Spleen (tissue), 11 donors: ENCODE measurements around the gene FAM89A. TPM values are rescaled to one million over a fixed set of nuclear protein-coding genes. Genes with fewer than 3 reads are reported as not detected.
"Not testable (repeated sequence)": the region's sequence is repeated elsewhere in the genome, so short reads cannot be mapped to it uniquely, and the experiment has no call there.

Experiments used
- DNase-seq: peaks from one replicate; pipeline ENCODE4 v3.0.0-alpha.2; 2020
- H3K27ac ChIP-seq, 8 donors: fragments of 200-600 bp; sonication (generic) in 7 of 8; 1 replicate in 4 of 8; 2 replicates in 4 of 8; pipeline versions ENCODE4 v1.5.0 to v1.8.0; 2016 to 2021; ENCODE audit warnings: inconsistent platforms in 4 of 8, mild to moderate bottlenecking in 4 of 8, moderate library complexity in 1 of 8
- H3K27me3 ChIP-seq, 7 donors: fragments of 200-600 bp; sonication (generic) in 6 of 7; replicated peaks in 1 of 7; 1 replicate in 4 of 7; 2 replicates in 3 of 7; pipeline versions ENCODE4 v1.5.0 to v1.8.0; 2016 to 2021; ENCODE audit warnings: inconsistent platforms in 3 of 7, mild to moderate bottlenecking in 1 of 7
- H3K36me3 ChIP-seq, 6 donors: fragments of 200-600 bp; sonication (generic) in 5 of 6; 1 replicate in 4 of 6; 2 replicates in 2 of 6; pipeline versions ENCODE4 v1.5.0 to v1.8.0; 2016 to 2021; ENCODE audit warnings: inconsistent platforms in 2 of 6
- H3K4me1 ChIP-seq, 6 donors: fragments of 200-600 bp; sonication (generic) in 5 of 6; 1 replicate in 3 of 6; 2 replicates in 3 of 6; pipeline versions ENCODE4 v1.5.0 to v1.8.0; 2016 to 2021; ENCODE audit warnings: inconsistent platforms in 3 of 6
- H3K4me3 ChIP-seq, 8 donors: fragments of 200-600 bp; sonication (generic) in 7 of 8; 1 replicate in 4 of 8; 2 replicates in 4 of 8; pipeline versions ENCODE4 v1.5.0 to v1.8.0; 2016 to 2021; ENCODE audit warnings: inconsistent platforms in 4 of 8, mild to moderate bottlenecking in 4 of 8, moderate library complexity in 2 of 8
- H3K9me3 ChIP-seq, 8 donors: fragments of 200-600 bp; sonication (generic) in 7 of 8; 1 replicate in 4 of 8; 2 replicates in 4 of 8; pipeline versions ENCODE4 v1.5.0 to v1.8.0; 2016 to 2021; ENCODE audit warnings: inconsistent platforms in 4 of 8
- CTCF ChIP-seq, 11 experiments: fragments of 200-600 bp in 7 of 11; fragments of 450-650 bp in 4 of 11; sonication (generic) in 4 of 11; IDR thresholded peaks in 8 of 11; conservative IDR thresholded peaks in 3 of 11; 1 replicate in 7 of 11; 2 replicates in 4 of 11; pipeline versions ENCODE4 v1.4.0 to v1.8.0; 2016 to 2021; ENCODE audit warnings: antibody characterized with exemption in 11 of 11, inconsistent platforms in 4 of 11, mild to moderate bottlenecking in 1 of 11
- POLR2A ChIP-seq, 3 donors: fragments of 450-650 bp; IDR thresholded peaks; one replicate each; pipeline ENCODE4 v1.5.1; 2017; ENCODE audit warnings: antibody characterized with exemption in 3 of 3, mild to moderate bottlenecking in 1 of 3
- POLR2AphosphoS5 ChIP-seq, 3 donors: sonication (generic); formaldehyde crosslinking; IDR thresholded peaks; one replicate each; pipeline ENCODE4 v1.5.1; 2017; ENCODE audit warnings: antibody characterized with exemption in 3 of 3
- WGBS, 5 donors: extraction: QIAGEN DNeasy Blood & Tissue Kit in 3 of 5; methylation state at CpG; one replicate each; pipeline versions ENCODE4 v1.1.5 to v1.1.7; 2013 to 2018; 5-methylcytosine and 5-hydroxymethylcytosine counted together
- intact Hi-C: fragments of 100-400 bp; cut with DNase I; formaldehyde crosslinking; loops from one replicate; pipeline ENCODE4 v1.15.0; 2023; ENCODE audit warnings: low total_unique reads
- polyA plus RNA-seq, 3 donors: library from polyadenylated mRNA; stranded (reverse); fragments of 200-250 nt; gene quantifications; one replicate each; pipeline ENCODE4 v1.2.1, GENCODE V29; 2013
- total RNA-seq, 7 donors: library from RNA; depleted of rRNA in 3 of 7; stranded (reverse); fragments of >200 nt in 3 of 7; fragmentation: NEBNext Ultra II Directional in 4 of 7; extraction: Animal tissue kit (Norgen Biotek cat#: 25700) in 4 of 7; gene quantifications; one replicate each; pipeline versions ENCODE4 v1.1.0 to v1.2.1, GENCODE V29; 2016 to 2021
- donor health status: healthy with polysubstance abuse.
- donor health status: DM: no; HTN: no; CAD: no; lungs with moderate emphysema.
- donor health status: DM: no; HTN: no; CAD: no.
- donor health status: Bipolar disorder and iron deficiency.
- donor health status: healthy.
- donor health status: DM: no; HTN: no; CAD: no.
- donor health status: DM: yes; HTN: yes; CAD: no.

Gene FAM89A
- total and polyA plus RNA-seq, 10 donors: 9.8 to 54.8 (median 34.8) TPM

- intact Hi-C loops: no loop called here
- peaks cover 0 to 19% (median 16%) of the 10 kb centered on the region in 6 donors for H3K4me1 ChIP-seq
- WGBS, 5 donors: 92 to 99% (median 95%) methylated on average over 6 of the region's 6 CpGs
Observed at GRCh38 chr1:231016234-231016633, 23.8 kb downstream of the FAM89A start.

DNA sequence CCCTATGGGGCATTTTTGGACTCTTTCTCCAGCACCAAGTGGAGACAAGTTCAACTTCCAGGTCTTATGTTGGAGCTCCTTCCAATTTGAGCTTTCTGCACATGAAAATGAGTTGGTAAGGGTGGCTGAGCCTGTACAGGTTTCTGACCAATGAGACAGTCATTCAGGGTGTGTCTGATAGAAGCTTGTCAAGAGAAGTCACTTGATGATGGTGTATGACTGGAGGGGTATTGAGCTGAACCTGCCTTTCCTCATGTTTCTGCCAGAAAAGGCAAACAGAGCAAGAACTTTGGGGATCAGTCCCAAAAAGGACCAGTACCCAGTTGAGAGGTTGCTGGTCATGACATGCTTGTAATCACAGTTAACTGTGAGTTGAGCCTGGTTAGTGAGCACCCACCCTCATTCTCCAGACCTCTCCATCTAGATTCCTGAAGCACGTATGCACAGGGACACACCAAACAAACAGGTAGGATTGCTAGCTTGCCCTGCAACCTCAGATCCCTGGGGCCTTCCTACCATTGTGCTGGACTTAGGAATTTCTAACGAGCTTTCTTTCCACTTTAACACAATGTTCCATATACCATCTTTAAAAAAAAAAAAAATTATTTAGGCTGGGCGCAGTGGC is 26.6 kb downstream of the FAM89A start:
- H3K36me3 ChIP-seq: peaks cover 0 to 38% (median 0%) of the 10 kb centered on the region in 6 donors

More at GRCh38 chr1:231016234-231016633, 23.8 kb downstream of the FAM89A start:
- Histone ChIP-seq H3K4me3 (no peak overlapping the region), H3K36me3 (peaks cover 0 to 56% (median 0%) of the 10 kb centered on the region in 6 donors), H3K9me3 (peaks cover 0 to 3% (median 0%) of the 10 kb centered on the region in 8 donors), H3K27me3 (no peaks in the 10 kb centered on the region), H3K27ac (no peak overlapping the region)
- no peak for DNase-seq
- no peak for TF ChIP-seq CTCF (IDR thresholded peaks at IDR 0.05 in 8 of 11, conservative IDR thresholded peaks at IDR 0.05 in 3 of 11)
- no peak for TF ChIP-seq POLR2A (IDR thresholded peaks at IDR 0.05)
- TF ChIP-seq POLR2AphosphoS5 (IDR thresholded peaks at IDR 0.05): no peak

DNA sequence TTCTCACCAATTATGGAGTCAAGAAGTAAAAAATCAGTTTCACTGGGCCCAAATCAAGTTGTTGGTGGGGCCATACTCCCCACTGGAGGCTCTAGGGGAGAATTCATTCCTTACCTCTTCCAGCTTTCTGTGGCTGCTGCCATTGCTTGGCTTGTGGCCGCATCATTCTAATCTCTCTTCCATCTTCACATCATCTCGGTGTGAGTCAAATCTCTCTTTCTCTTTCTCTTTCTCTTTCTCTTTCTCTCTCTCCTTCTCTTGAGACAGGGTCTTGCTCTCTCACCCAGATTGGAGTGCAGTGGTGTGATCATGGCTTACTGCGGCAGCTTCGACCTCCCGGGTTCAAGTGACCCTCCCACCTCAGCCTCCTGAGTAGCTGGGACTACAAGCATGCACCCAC is 28.1 kb downstream of the FAM89A start:
- no peak for TF ChIP-seq CTCF (IDR thresholded peaks at IDR 0.05 in 8 of 11, conservative IDR thresholded peaks at IDR 0.05 in 3 of 11)
- no peak for TF ChIP-seq POLR2AphosphoS5 (IDR thresholded peaks at IDR 0.05)
- TF ChIP-seq POLR2A (IDR thresholded peaks at IDR 0.05): no peak
- DNase-seq: no peak
- peaks cover 0 to 23% (median 0%) of the 10 kb centered on the region in 6 donors for H3K36me3 ChIP-seq
- H3K27me3 ChIP-seq: no peaks in the 10 kb centered on the region
- no peaks in the 10 kb centered on the region for H3K4me1 ChIP-seq
- H3K4me3 ChIP-seq: no peak overlapping the region
- intact Hi-C loops: no loop called here
- 82 to 92% (median 86%) methylated on average over 5 of the region's 5 CpGs for WGBS, 5 donors
- H3K9me3 ChIP-seq: peaks cover 2 to 20% (median 9%) of the 10 kb centered on the region in 8 donors
- no peak overlapping the region for H3K27ac ChIP-seq

More for the DNA sequence above, 26.6 kb downstream of the FAM89A start:
- peaks cover 0 to 4% (median 0%) of the 10 kb centered on the region in 8 donors for H3K9me3 ChIP-seq
- no peak overlapping the region for H3K4me3 ChIP-seq
- no peak for DNase-seq
- no peaks in the 10 kb centered on the region for H3K27me3 ChIP-seq
- 81 to 93% (median 86%) methylated on average over 3 of the region's 3 CpGs for WGBS, 5 donors
- H3K27ac ChIP-seq: no peak overlapping the region
- TF ChIP-seq CTCF (IDR thresholded peaks at IDR 0.05 in 8 of 11, conservative IDR thresholded peaks at IDR 0.05 in 3 of 11) (no peak), POLR2A (IDR thresholded peaks at IDR 0.05) (no peak), POLR2AphosphoS5 (IDR thresholded peaks at IDR 0.05) (no peak)
- H3K4me1 ChIP-seq: no peaks in the 10 kb centered on the region
- intact Hi-C loops: no loop called here

GRCh38 chr1:231011360-231011759 is 28.7 kb downstream of the FAM89A start:
- 92 to 99% (median 97%) methylated on average over 2 of the region's 2 CpGs for WGBS, 5 donors
- TF ChIP-seq POLR2A (IDR thresholded peaks at IDR 0.05) (no peak), POLR2AphosphoS5 (IDR thresholded peaks at IDR 0.05) (no peak), CTCF (IDR thresholded peaks at IDR 0.05 in 8 of 11, conservative IDR thresholded peaks at IDR 0.05 in 3 of 11) (no peak)

GRCh38 chr1:231007535-231007934 is 32.5 kb downstream of the FAM89A start:
- H3K36me3 ChIP-seq, H3K4me3 ChIP-seq, H3K27me3 ChIP-seq, intact Hi-C loops, DNase-seq, H3K27ac ChIP-seq, H3K4me1 ChIP-seq: not testable (repeated sequence)
- 36 to 73% (median 70%) methylated on average over 1 of the region's 1 CpG for WGBS, 5 donors
- peaks cover 7 to 64% (median 53%) of the 10 kb centered on the region in 8 donors for H3K9me3 ChIP-seq

More at GRCh38 chr1:231011360-231011759, 28.7 kb downstream of the FAM89A start:
- DNase-seq: no peak
- Histone ChIP-seq H3K36me3 (peaks cover 0 to 17% (median 0%) of the 10 kb centered on the region in 6 donors), H3K9me3 (peaks cover 2 to 26% (median 15%) of the 10 kb centered on the region in 8 donors), H3K27ac (no peak overlapping the region), H3K27me3 (no peaks in the 10 kb centered on the region), H3K4me3 (no peak overlapping the region), H3K4me1 (no peaks in the 10 kb centered on the region)
- intact Hi-C loops: no loop called here
